ENCODE measurements around the gene CLTRN.

The CLTRN gene

DNA sequence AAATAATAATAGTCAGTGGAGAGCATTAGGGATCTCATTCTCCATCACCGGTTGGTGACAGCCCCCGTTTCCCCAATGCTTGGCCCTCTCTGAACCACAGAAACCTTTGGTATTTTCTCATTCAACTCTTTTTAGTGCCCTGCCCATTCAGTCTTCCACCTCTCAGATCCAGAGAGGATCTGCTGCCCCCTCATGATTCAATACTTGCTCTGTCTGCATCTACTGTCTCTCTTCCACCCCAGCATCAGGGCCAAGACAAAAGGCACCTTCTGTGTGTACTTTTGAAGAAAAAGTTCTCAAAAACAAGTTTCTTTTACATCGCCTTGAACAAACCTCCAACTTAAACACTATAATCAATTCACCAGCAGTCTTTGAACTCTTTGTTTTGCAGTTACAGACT is 19.3 kb downstream of the CLTRN start:
- no peak overlapping the region for H2AFZ ChIP-seq (ENCODE audit: low read depth, low read length)
- no peaks in the 10 kb centered on the region for H3K4me1 ChIP-seq (ENCODE audit: control insufficient read depth, insufficient read depth, low read depth, low read length)
- H3K79me1 ChIP-seq (replicated peaks; ENCODE audit: low read length, poor library complexity, severe bottlenecking): no peaks in the 10 kb centered on the region
- H2BK120ac ChIP-seq (ENCODE audit: low read depth, low read length): no peak overlapping the region
- H2AK5ac ChIP-seq (ENCODE audit: low read length, severe bottlenecking): no peak overlapping the region
- no peak for DNase-seq
- H3K4me2 ChIP-seq (ENCODE audit: low read length, poor library complexity, severe bottlenecking): no peak overlapping the region
- H4K8ac ChIP-seq (ENCODE audit: low read length): no peak overlapping the region
- H3K4ac ChIP-seq (ENCODE audit: low read depth in 1 of 2, low read length in 2 of 2): no peak overlapping the region
- H3K36me3 ChIP-seq (ENCODE audit: control insufficient read depth in 1 of 2, insufficient read depth in 2 of 2, low read depth in 1 of 2, low read length in 2 of 2): no peaks in the 10 kb centered on the region
- no peak overlapping the region for H4K91ac ChIP-seq (ENCODE audit: low read length)
- H3K9ac ChIP-seq (ENCODE audit: low read length): no peak overlapping the region
- H3K27ac ChIP-seq (ENCODE audit: low read length, poor library complexity, severe bottlenecking): no peak overlapping the region
- WGBS: 78% methylated on average over 2 of the region's 3 CpGs
- H3K4me3 ChIP-seq (ENCODE audit: insufficient read depth in 1 of 2, low read depth in 1 of 2, low read length in 2 of 2): no peak overlapping the region
- no peak overlapping the region for H2BK5ac ChIP-seq (ENCODE audit: low read depth, low read length, poor library complexity, severe bottlenecking)
- H2BK12ac ChIP-seq (ENCODE audit: low read length in 2 of 2): no peak overlapping the region
- no peak overlapping the region for H3K14ac ChIP-seq (ENCODE audit: low read length in 2 of 2)
- no peak overlapping the region for H2BK15ac ChIP-seq (ENCODE audit: low read depth, poor library complexity, severe bottlenecking)
- peaks cover 0 to 36% of the 10 kb centered on the region in 2 experiments for H3K27me3 ChIP-seq (ENCODE audit: control insufficient read depth in 1 of 2, insufficient read depth in 1 of 2, low read length in 2 of 2)
- no peaks in the 10 kb centered on the region for H3K9me3 ChIP-seq (ENCODE audit: control insufficient read depth, low read length)
- H3K23ac ChIP-seq (ENCODE audit: low read length in 2 of 2): no peak overlapping the region
- H3K18ac ChIP-seq (ENCODE audit: low read depth in 1 of 2, low read length in 2 of 2): no peak overlapping the region

DNA sequence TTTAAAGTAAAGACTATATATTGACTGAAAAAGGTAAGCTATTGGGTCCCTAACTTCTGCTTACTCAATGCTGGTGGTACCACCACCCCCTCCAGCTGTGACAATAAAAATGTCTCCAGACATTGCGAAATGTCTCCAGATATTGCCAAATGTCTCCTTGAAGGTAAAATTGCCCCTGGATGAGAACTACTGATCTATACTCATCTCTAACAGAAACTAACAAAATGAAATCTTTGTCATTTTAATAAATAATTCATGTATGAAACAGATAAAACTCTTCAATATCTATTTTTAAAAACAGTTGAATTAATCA is 20.1 kb downstream of the CLTRN start:
- H2AFZ ChIP-seq (ENCODE audit: low read depth, low read length): no peak overlapping the region
- no peak overlapping the region for H3K27ac ChIP-seq (ENCODE audit: low read length, poor library complexity, severe bottlenecking)
- H3K9ac ChIP-seq (ENCODE audit: low read length): no peak overlapping the region
- no peak overlapping the region for H4K8ac ChIP-seq (ENCODE audit: low read length)
- H2BK120ac ChIP-seq (ENCODE audit: low read depth, low read length): no peak overlapping the region
- no peaks in the 10 kb centered on the region for H3K9me3 ChIP-seq (ENCODE audit: control insufficient read depth, low read length)
- H3K79me1 ChIP-seq (replicated peaks; ENCODE audit: low read length, poor library complexity, severe bottlenecking): no peaks in the 10 kb centered on the region
- no peak overlapping the region for H4K91ac ChIP-seq (ENCODE audit: low read length)
- H3K14ac ChIP-seq (ENCODE audit: low read length in 2 of 2): no peak overlapping the region
- H3K27me3 ChIP-seq (ENCODE audit: control insufficient read depth in 1 of 2, insufficient read depth in 1 of 2, low read length in 2 of 2): peaks cover 0 to 33% of the 10 kb centered on the region in 2 experiments
- H3K23ac ChIP-seq (ENCODE audit: low read length in 2 of 2): no peak overlapping the region
- no peak overlapping the region for H2AK5ac ChIP-seq (ENCODE audit: low read length, severe bottlenecking)
- H2BK5ac ChIP-seq (ENCODE audit: low read depth, low read length, poor library complexity, severe bottlenecking): no peak overlapping the region
- no peaks in the 10 kb centered on the region for H3K4me1 ChIP-seq (ENCODE audit: control insufficient read depth, insufficient read depth, low read depth, low read length)
- no peak overlapping the region for H3K4me2 ChIP-seq (ENCODE audit: low read length, poor library complexity, severe bottlenecking)
- no peak overlapping the region for H3K18ac ChIP-seq (ENCODE audit: low read depth in 1 of 2, low read length in 2 of 2)
- H2BK15ac ChIP-seq (ENCODE audit: low read depth, poor library complexity, severe bottlenecking): no peak overlapping the region
- no peak overlapping the region for H3K4ac ChIP-seq (ENCODE audit: low read depth in 1 of 2, low read length in 2 of 2)
- WGBS: no CpG with 5 or more reads among the region's 1 CpG
- H3K36me3 ChIP-seq (ENCODE audit: control insufficient read depth in 1 of 2, insufficient read depth in 2 of 2, low read depth in 1 of 2, low read length in 2 of 2): no peaks in the 10 kb centered on the region
- DNase-seq: no peak
- no peak overlapping the region for H3K4me3 ChIP-seq (ENCODE audit: insufficient read depth in 1 of 2, low read depth in 1 of 2, low read length in 2 of 2)
- H2BK12ac ChIP-seq (ENCODE audit: low read length in 2 of 2): no peak overlapping the region

DNA sequence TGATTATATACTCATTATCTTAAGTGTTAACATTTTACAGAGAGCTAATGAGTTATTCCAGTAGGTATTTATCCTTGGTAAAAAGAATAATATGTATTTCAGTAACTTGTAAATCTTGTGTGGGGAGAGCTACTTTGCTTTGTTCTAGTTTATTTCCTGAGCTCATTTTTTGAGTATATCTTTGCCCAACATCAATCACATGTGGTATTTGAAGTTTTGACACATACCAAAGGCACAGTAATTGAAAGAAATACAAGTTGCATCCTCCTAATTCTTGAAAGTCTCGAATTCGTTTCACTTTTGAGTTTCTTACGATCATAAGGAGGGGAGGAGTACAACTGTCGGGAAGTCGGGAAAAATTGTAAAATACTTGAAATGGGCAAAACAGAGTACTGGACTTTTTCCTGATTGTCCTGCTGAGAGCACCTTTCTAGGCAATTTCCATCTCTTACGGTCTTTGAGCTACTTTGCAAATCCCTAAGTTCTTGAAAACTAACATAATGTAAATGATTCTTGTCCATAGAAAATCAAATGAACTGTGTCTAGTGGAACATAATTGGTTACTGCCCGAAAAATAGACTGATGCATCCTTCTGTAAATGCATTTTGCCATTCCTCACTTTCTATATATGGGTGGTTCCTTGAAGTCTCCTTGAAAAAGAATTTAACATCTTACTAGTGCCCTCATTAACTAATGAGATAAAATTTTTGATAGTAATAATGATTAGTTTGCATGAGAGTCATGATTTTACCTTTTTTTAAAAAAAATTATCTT is 20.6 kb downstream of the CLTRN start:
- Histone ChIP-seq H4K8ac (ENCODE audit: low read length) (no peak overlapping the region), H3K9me3 (ENCODE audit: control insufficient read depth, low read length) (no peaks in the 10 kb centered on the region), H2BK12ac (ENCODE audit: low read length in 2 of 2) (no peak overlapping the region), H3K4me3 (ENCODE audit: insufficient read depth in 1 of 2, low read depth in 1 of 2, low read length in 2 of 2) (no peak overlapping the region), H3K27ac (ENCODE audit: low read length, poor library complexity, severe bottlenecking) (no peak overlapping the region), H3K27me3 (ENCODE audit: control insufficient read depth in 1 of 2, insufficient read depth in 1 of 2, low read length in 2 of 2) (peaks cover 0 to 30% of the 10 kb centered on the region in 2 experiments), H3K18ac (ENCODE audit: low read depth in 1 of 2, low read length in 2 of 2) (no peak overlapping the region), H2BK5ac (ENCODE audit: low read depth, low read length, poor library complexity, severe bottlenecking) (no peak overlapping the region), H3K79me1 (replicated peaks; ENCODE audit: low read length, poor library complexity, severe bottlenecking) (no peaks in the 10 kb centered on the region), H3K9ac (ENCODE audit: low read length) (no peak overlapping the region), H3K4me2 (ENCODE audit: low read length, poor library complexity, severe bottlenecking) (no peak overlapping the region), H3K23ac (ENCODE audit: low read length in 2 of 2) (no peak overlapping the region), H3K4ac (ENCODE audit: low read depth in 1 of 2, low read length in 2 of 2) (no peak overlapping the region), H2AK5ac (ENCODE audit: low read length, severe bottlenecking) (no peak overlapping the region), H3K36me3 (ENCODE audit: control insufficient read depth in 1 of 2, insufficient read depth in 2 of 2, low read depth in 1 of 2, low read length in 2 of 2) (no peaks in the 10 kb centered on the region), H2AFZ (ENCODE audit: low read depth, low read length) (no peak overlapping the region), H2BK120ac (ENCODE audit: low read depth, low read length) (no peak overlapping the region), H4K91ac (ENCODE audit: low read length) (no peak overlapping the region), H3K4me1 (ENCODE audit: control insufficient read depth, insufficient read depth, low read depth, low read length) (no peaks in the 10 kb centered on the region), H3K14ac (ENCODE audit: low read length in 2 of 2) (no peak overlapping the region), H2BK15ac (ENCODE audit: low read depth, poor library complexity, severe bottlenecking) (no peak overlapping the region)
- 89% methylated on average over 5 of the region's 7 CpGs for WGBS
- DNase-seq: no peak

DNA sequence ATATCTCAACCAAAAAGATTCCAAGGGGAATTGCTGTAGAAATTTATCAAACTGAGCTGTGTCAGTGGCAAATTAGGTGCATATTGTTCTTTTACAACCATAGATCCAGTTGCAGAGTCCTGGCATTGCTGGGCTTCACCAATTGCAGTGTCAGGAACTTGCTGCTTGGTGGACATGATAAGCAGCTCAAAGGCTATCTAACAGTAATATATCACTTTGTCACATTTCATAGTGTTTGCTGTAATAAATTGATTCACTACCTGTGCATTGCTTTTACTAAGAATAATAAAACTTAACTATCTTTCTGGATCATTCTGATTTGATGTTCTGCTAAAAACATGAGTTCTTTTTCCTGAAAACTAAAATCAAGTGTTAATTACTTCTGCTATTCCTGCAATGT is 33.0 kb downstream of the CLTRN start:
- Histone ChIP-seq H3K79me1 (replicated peaks; ENCODE audit: low read length, poor library complexity, severe bottlenecking) (no peaks in the 10 kb centered on the region), H3K4ac (ENCODE audit: low read depth in 1 of 2, low read length in 2 of 2) (no peak overlapping the region), H3K9me3 (ENCODE audit: control insufficient read depth, low read length) (no peaks in the 10 kb centered on the region), H2AFZ (ENCODE audit: low read depth, low read length) (no peak overlapping the region), H3K4me2 (ENCODE audit: low read length, poor library complexity, severe bottlenecking) (no peak overlapping the region), H3K4me1 (ENCODE audit: control insufficient read depth, insufficient read depth, low read depth, low read length) (no peaks in the 10 kb centered on the region), H3K18ac (ENCODE audit: low read depth in 1 of 2, low read length in 2 of 2) (no peak overlapping the region), H3K27ac (ENCODE audit: low read length, poor library complexity, severe bottlenecking) (no peak overlapping the region), H2AK5ac (ENCODE audit: low read length, severe bottlenecking) (no peak overlapping the region), H3K23ac (ENCODE audit: low read length in 2 of 2) (no peak overlapping the region), H2BK15ac (ENCODE audit: low read depth, poor library complexity, severe bottlenecking) (no peak overlapping the region), H3K4me3 (ENCODE audit: insufficient read depth in 1 of 2, low read depth in 1 of 2, low read length in 2 of 2) (no peak overlapping the region), H2BK5ac (ENCODE audit: low read depth, low read length, poor library complexity, severe bottlenecking) (no peak overlapping the region), H4K8ac (ENCODE audit: low read length) (no peak overlapping the region), H3K14ac (ENCODE audit: low read length in 2 of 2) (no peak overlapping the region), H3K9ac (ENCODE audit: low read length) (no peak overlapping the region), H2BK12ac (ENCODE audit: low read length in 2 of 2) (no peak overlapping the region), H4K91ac (ENCODE audit: low read length) (no peak overlapping the region), H3K27me3 (ENCODE audit: control insufficient read depth in 1 of 2, insufficient read depth in 1 of 2, low read length in 2 of 2) (peaks cover 0 to 45% of the 10 kb centered on the region in 2 experiments), H3K36me3 (ENCODE audit: control insufficient read depth in 1 of 2, insufficient read depth in 2 of 2, low read depth in 1 of 2, low read length in 2 of 2) (no peaks in the 10 kb centered on the region), H2BK120ac (ENCODE audit: low read depth, low read length) (no peak overlapping the region)
- DNase-seq: no peak
